Trophoblast cell (in vitro differentiated cells and primary cell): ENCODE results near the gene MBIP.

Experiments used
- DNase-seq, 2 donors: peaks; one replicate each; pipeline ENCODE4 v3.0.0-alpha.2; 2016
- H2AFZ ChIP-seq: 2 replicates; pipeline ENCODE4 v1.6.1; 2013; ENCODE audit warnings: low read length, moderate library complexity, mild to moderate bottlenecking; ENCODE audit not compliant: insufficient read depth, poor library complexity
- H2AK5ac ChIP-seq: 2 replicates; pipeline ENCODE4 v1.6.1; 2013; ENCODE audit warnings: mild to moderate bottlenecking, low read length
- H2BK120ac ChIP-seq: 2 replicates; pipeline ENCODE4 v1.6.1; 2013; ENCODE audit warnings: low read length, mild to moderate bottlenecking, moderate library complexity; ENCODE audit not compliant: insufficient read depth, poor library complexity
- H2BK12ac ChIP-seq: 2 replicates; pipeline ENCODE4 v1.6.1; 2013; ENCODE audit warnings: mild to moderate bottlenecking, low read length, moderate library complexity
- H2BK5ac ChIP-seq: 2 replicates; pipeline ENCODE4 v1.6.1; 2013; ENCODE audit warnings: low read length, low read depth, moderate library complexity, mild to moderate bottlenecking; ENCODE audit not compliant: poor library complexity
- H3K14ac ChIP-seq: 2 replicates; pipeline ENCODE4 v1.6.1; 2013; ENCODE audit warnings: mild to moderate bottlenecking, low read length
- H3K18ac ChIP-seq: 2 replicates; pipeline ENCODE4 v1.6.1; 2013; ENCODE audit warnings: mild to moderate bottlenecking, low read length
- H3K23ac ChIP-seq: 2 replicates; pipeline ENCODE4 v1.6.1; 2013; ENCODE audit warnings: low read length
- H3K27ac ChIP-seq: 2 replicates; pipeline ENCODE4 v1.5.1; 2013; ENCODE audit warnings: low read depth, mild to moderate bottlenecking, inconsistent platforms, low read length, moderate library complexity
- H3K27me3 ChIP-seq: 2 replicates; pipeline ENCODE4 v1.6.1; 2013; ENCODE audit warnings: inconsistent platforms, mild to moderate bottlenecking, low read length, moderate library complexity; ENCODE audit not compliant: insufficient read depth
- H3K36me3 ChIP-seq, 2 experiments: 1 replicate in 1 of 2; 2 replicates in 1 of 2; pipeline ENCODE4 v1.6.1; 2013; ENCODE audit warnings: low read length in 2 of 2, mild to moderate bottlenecking in 2 of 2, moderate library complexity in 1 of 2; ENCODE audit not compliant: insufficient read depth in 2 of 2, control insufficient read depth in 1 of 2
- H3K4ac ChIP-seq: 2 replicates; pipeline ENCODE4 v1.6.1; 2013; ENCODE audit warnings: low read depth, mild to moderate bottlenecking, low read length, moderate library complexity
- H3K4me1 ChIP-seq, 2 experiments: 1 replicate in 1 of 2; 2 replicates in 1 of 2; pipeline ENCODE4 v1.6.1; 2013; ENCODE audit warnings: low read length in 2 of 2, mild to moderate bottlenecking in 2 of 2, moderate library complexity in 1 of 2; ENCODE audit not compliant: insufficient read depth in 2 of 2, control insufficient read depth in 1 of 2
- H3K4me2 ChIP-seq: 2 replicates; pipeline ENCODE4 v1.6.1; 2013; ENCODE audit warnings: inconsistent platforms, mild to moderate bottlenecking, low read length, moderate library complexity
- H3K4me3 ChIP-seq: 2 replicates; pipeline ENCODE4 v1.5.1; 2013; ENCODE audit warnings: mild to moderate bottlenecking, low read depth, low read length, inconsistent platforms
- H3K79me1 ChIP-seq: one replicate; pipeline ENCODE4 v1.6.1; 2013; ENCODE audit warnings: low read length
- H3K79me2 ChIP-seq: 2 replicates; pipeline ENCODE4 v1.6.1; 2013; ENCODE audit warnings: low read length, mild to moderate bottlenecking; ENCODE audit not compliant: control insufficient read depth, insufficient read depth, poor library complexity
- H3K9ac ChIP-seq: 2 replicates; pipeline ENCODE4 v1.6.1; 2013; ENCODE audit warnings: mild to moderate bottlenecking, low read length
- H3K9me3 ChIP-seq: 2 replicates; pipeline ENCODE4 v1.6.1; 2013; ENCODE audit warnings: low read depth, mild to moderate bottlenecking, control low read depth, inconsistent platforms, low read length; ENCODE audit not compliant: insufficient read depth
- H4K12ac ChIP-seq: 2 replicates; pipeline ENCODE4 v1.6.1; 2013; ENCODE audit warnings: low read depth, mild to moderate bottlenecking, low read length, moderate library complexity
- H4K8ac ChIP-seq: 2 replicates; pipeline ENCODE4 v1.6.1; 2013; ENCODE audit warnings: low read depth, mild to moderate bottlenecking, low read length, moderate library complexity
- H4K91ac ChIP-seq: one replicate; pipeline ENCODE4 v1.6.1; 2013; ENCODE audit warnings: low read depth, mild to moderate bottlenecking, low read length, moderate library complexity
- WGBS: extraction: QIAGEN DNeasy Blood & Tissue Kit; methylation state at CpG from one replicate; pipeline ENCODE4 v1.1.7; 2013; ENCODE audit warnings: missing lambda C conversion rate; ENCODE audit not compliant: insufficient read length, insufficient coverage; ENCODE audit errors: extremely low coverage; 5-methylcytosine and 5-hydroxymethylcytosine counted together

Gene MBIP

DNA sequence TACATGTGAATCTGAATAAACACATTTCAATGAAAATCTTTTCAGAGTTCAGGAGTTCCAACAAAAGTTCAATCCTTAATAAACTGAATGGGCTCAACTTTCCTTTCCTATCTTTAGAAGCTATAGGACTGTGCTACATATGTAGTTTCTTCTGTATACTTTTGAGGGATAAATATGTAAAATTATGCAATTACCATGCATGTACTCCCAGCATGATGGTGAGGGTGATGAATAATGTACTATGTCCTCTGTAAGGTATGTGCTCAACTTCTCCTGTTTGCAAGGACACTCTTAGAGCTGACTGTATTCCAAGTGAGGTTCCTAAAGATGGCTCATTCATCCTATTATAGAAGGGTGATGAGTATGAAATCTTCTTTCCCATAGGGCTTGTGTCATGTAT is 15.5 kb downstream of the MBIP start:
- H3K79me2 ChIP-seq, result no peaks in the 10 kb centered on the region
- no peak overlapping the region for H2AK5ac ChIP-seq
- H3K9me3 ChIP-seq, result no peaks in the 10 kb centered on the region
- H4K12ac ChIP-seq, result no peak overlapping the region
- H4K91ac ChIP-seq, result no peak overlapping the region
- H3K4me2 ChIP-seq, result no peak overlapping the region
- DNase-seq, result no peak
- H3K79me1 ChIP-seq, result no peaks in the 10 kb centered on the region
- H3K36me3 ChIP-seq, result peaks cover 4 to 10% of the 10 kb centered on the region in 2 experiments
- no peak overlapping the region for H3K9ac ChIP-seq
- H3K4me1 ChIP-seq, result no peaks in the 10 kb centered on the region
- H2BK5ac ChIP-seq, result no peak overlapping the region
- no peak overlapping the region for H3K18ac ChIP-seq
- no peaks in the 10 kb centered on the region for H3K27me3 ChIP-seq
- no peak overlapping the region for H3K4ac ChIP-seq
- H2BK120ac ChIP-seq, result no peak overlapping the region
- no peak overlapping the region for H4K8ac ChIP-seq
- H3K14ac ChIP-seq, result no peak overlapping the region
- H2BK12ac ChIP-seq, result no peak overlapping the region
- H2AFZ ChIP-seq, result no peak overlapping the region
- H3K27ac ChIP-seq, result no peak overlapping the region
- no peak overlapping the region for H3K4me3 ChIP-seq
- H3K23ac ChIP-seq, result no peak overlapping the region

DNA sequence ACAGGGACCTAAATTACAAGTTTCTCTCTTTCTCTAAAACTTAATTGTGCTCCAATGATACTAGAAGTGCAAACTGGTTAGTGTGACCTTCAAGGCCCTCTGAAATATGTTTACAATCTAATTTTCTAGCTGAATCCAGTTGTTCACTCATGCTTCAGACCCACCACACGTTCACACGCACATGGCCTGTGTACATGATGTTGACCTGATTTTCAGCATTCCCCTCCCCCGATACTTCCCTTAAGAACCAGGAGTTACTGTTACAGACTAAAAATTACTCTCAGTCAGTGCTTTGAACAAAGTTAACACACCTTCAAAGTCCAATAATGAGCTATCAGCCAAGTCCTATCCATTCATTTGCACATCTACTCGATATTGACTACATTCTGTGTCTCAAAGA is 16.5 kb downstream of the MBIP start:
- no CpG with 5 or more reads among the region's 4 CpGs for WGBS
- Histone ChIP-seq H3K4me3 (no peak overlapping the region), H3K79me1 (no peaks in the 10 kb centered on the region), H3K9me3 (no peaks in the 10 kb centered on the region), H2BK12ac (no peak overlapping the region), H3K79me2 (no peaks in the 10 kb centered on the region), H4K8ac (no peak overlapping the region), H2BK120ac (no peak overlapping the region), H2BK5ac (no peak overlapping the region), H2AFZ (no peak overlapping the region), H3K36me3 (peaks cover 1 to 7% of the 10 kb centered on the region in 2 experiments), H3K4me1 (no peaks in the 10 kb centered on the region), H3K9ac (no peak overlapping the region), H3K18ac (no peak overlapping the region), H3K27ac (no peak overlapping the region), H3K23ac (no peak overlapping the region), H3K27me3 (no peaks in the 10 kb centered on the region), H4K12ac (no peak overlapping the region), H2AK5ac (no peak overlapping the region), H4K91ac (no peak overlapping the region), H3K4me2 (no peak overlapping the region), H3K14ac (no peak overlapping the region), H3K4ac (no peak overlapping the region)
- DNase-seq, result no peak

DNA sequence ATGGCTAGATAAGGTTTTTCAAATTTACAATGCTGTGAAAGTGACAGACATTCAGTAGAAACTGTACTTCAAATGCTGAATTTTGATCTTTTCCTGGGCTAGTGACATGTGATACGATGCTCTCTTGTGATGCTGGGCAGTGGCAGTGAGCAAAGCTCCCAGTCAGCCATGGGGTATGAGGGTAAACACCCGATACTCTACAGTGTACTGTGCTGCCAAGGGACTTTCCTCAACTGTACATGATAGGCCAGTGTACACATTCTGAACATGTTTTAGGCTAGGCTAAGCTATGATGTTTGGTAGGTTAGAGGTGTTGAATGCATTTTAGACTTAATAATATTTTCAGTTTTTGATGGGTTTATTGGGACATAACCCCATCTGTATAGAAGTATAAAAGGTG is 17.6 kb downstream of the MBIP start:
- no peak overlapping the region for H4K91ac ChIP-seq
- WGBS, result no CpG with 5 or more reads among the region's 2 CpGs
- H2BK120ac ChIP-seq, result no peak overlapping the region
- no peak overlapping the region for H2AK5ac ChIP-seq
- H3K4me1 ChIP-seq, result no peaks in the 10 kb centered on the region
- no peak overlapping the region for H2BK5ac ChIP-seq
- H3K4ac ChIP-seq, result no peak overlapping the region
- no peak overlapping the region for H3K23ac ChIP-seq
- no peak overlapping the region for H3K14ac ChIP-seq
- H2BK12ac ChIP-seq, result no peak overlapping the region
- no peak overlapping the region for H4K8ac ChIP-seq
- no peak overlapping the region for H3K9ac ChIP-seq
- H3K18ac ChIP-seq, result no peak overlapping the region
- H2AFZ ChIP-seq, result no peak overlapping the region
- H3K79me2 ChIP-seq, result no peaks in the 10 kb centered on the region
- H3K9me3 ChIP-seq, result no peaks in the 10 kb centered on the region
- H3K4me2 ChIP-seq, result no peak overlapping the region
- H4K12ac ChIP-seq, result no peak overlapping the region
- H3K36me3 ChIP-seq, result peaks cover 1 to 9% of the 10 kb centered on the region in 2 experiments
- H3K27me3 ChIP-seq, result no peaks in the 10 kb centered on the region
- DNase-seq, result no peak
- no peaks in the 10 kb centered on the region for H3K79me1 ChIP-seq
- H3K27ac ChIP-seq, result no peak overlapping the region
- H3K4me3 ChIP-seq, result no peak overlapping the region

DNA sequence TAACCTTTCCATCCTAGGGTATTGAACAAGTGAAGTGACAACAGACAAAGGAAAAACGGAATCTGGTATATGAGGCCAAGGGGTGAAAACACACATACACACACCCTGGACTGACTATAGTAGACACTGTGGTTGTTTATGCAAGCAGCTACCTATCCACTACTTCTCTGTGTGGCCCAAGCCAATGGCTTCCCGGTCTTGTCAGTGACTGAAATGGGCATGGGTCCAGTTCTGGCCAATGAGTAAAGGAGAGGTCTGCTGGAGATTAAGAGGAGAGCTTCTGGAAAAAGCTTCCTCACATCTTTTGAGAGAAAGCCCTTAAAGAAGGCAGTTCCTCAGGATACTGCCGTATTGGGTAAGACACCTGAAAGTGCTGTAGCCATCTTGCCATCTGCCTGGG is 19.3 kb downstream of the MBIP start:
- Histone ChIP-seq H2BK12ac (no peak overlapping the region), H3K4me1 (peaks cover 2% of the 10 kb centered on the region in 2 experiments), H3K79me2 (no peaks in the 10 kb centered on the region), H2BK120ac (no peak overlapping the region), H3K4me2 (no peak overlapping the region), H3K9me3 (no peaks in the 10 kb centered on the region), H3K14ac (no peak overlapping the region), H3K4ac (no peak overlapping the region), H2AFZ (no peak overlapping the region), H2AK5ac (no peak overlapping the region), H3K23ac (no peak overlapping the region), H2BK5ac (no peak overlapping the region), H4K91ac (no peak overlapping the region), H3K4me3 (no peak overlapping the region), H3K36me3 (peaks cover 4 to 13% of the 10 kb centered on the region in 2 experiments), H4K8ac (no peak overlapping the region), H3K79me1 (no peaks in the 10 kb centered on the region), H3K27ac (no peak overlapping the region), H3K9ac (no peak overlapping the region), H3K27me3 (no peaks in the 10 kb centered on the region), H3K18ac (no peak overlapping the region), H4K12ac (no peak overlapping the region)
- no CpG with 5 or more reads among the region's 3 CpGs for WGBS
- no peak for DNase-seq

DNA sequence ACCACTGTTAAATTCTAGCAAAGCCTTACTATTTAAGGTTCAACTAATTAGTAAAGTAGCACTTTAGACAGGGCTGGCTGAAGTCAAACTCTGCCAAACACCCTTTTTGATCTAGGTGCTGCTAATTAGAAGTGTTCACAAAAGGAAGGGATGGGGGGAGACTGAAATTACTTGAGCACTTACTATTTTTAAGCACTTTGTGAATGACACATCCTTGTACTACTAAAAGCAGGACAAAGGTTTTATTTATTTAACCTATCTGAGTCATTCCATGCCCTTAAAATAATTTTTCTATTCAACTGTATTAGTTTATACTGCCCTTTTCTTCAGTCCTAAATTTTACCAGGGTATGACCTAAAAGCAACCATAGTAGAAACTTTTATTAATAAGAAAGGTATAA is 20.1 kb downstream of the MBIP start:
- Histone ChIP-seq H3K79me2 (no peaks in the 10 kb centered on the region), H3K23ac (no peak overlapping the region), H2BK12ac (no peak overlapping the region), H4K8ac (no peak overlapping the region), H3K4me3 (no peak overlapping the region), H2BK120ac (no peak overlapping the region), H3K4me1 (peaks cover 4 to 5% of the 10 kb centered on the region in 2 experiments), H3K14ac (no peak overlapping the region), H3K18ac (no peak overlapping the region), H4K12ac (no peak overlapping the region), H3K9me3 (no peaks in the 10 kb centered on the region), H3K36me3 (peaks cover 4 to 13% of the 10 kb centered on the region in 2 experiments), H3K9ac (no peak overlapping the region), H2AFZ (no peak overlapping the region), H3K27ac (no peak overlapping the region), H2AK5ac (no peak overlapping the region), H3K4me2 (no peak overlapping the region), H4K91ac (no peak overlapping the region), H3K4ac (no peak overlapping the region), H2BK5ac (no peak overlapping the region), H3K27me3 (no peaks in the 10 kb centered on the region), H3K79me1 (no peaks in the 10 kb centered on the region)
- DNase-seq, result no peak
